ENCODE results near the gene PCBP1.
"Not testable (repeated sequence)": the region's sequence is repeated elsewhere in the genome, so short reads cannot be mapped to it uniquely, and the experiment has no call there.

Gene PCBP1

DNA sequence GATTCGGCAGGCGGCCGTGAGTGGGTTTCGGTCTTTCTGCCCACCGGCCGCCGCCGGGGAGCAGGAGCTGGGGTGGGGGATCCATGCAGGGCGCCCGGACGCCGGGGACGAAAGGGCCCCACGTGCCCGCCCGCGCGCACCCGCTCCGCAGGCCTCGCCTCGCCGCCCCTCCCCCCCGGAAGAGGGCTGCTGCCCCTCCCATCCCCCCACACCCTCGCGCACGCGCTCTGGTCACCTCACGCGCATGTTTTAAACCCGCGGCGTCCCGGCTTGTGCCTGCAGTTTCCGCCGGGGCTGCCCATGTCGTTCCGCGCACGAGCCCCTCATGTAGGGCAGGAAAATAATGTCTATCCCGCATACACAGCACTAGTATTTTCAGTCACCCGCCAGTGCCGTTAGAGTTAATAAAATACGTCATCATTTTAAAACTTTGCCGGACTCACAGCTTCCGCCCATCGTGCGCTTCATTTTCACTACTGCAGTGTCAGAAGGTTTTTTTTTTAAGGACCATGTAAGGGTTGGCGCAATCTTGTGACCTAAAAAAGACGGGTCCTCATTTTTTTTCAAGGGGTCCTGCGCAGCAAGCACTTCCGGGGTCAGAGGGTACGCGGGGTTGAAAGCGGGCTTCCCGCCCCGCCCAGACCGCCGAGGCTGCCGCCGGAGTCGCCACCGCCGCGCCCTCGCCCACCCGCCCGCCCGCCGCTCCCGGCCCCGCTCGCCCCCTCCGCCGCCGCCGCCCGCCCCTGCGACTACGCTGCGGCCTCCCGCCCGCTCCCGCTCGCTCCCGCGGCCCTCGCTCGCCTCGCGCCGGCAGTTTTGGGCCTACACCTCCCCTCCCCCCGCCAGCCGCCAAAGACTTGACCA, at the start of gene PCBP1:
Gene PCBP1, plus strand, starts transcription at position 640 of the 864 bp plus-strand sequence. CDS start 267 bp downstream, outside the sequence.
- no peak for FAIRE-seq
- DNase-seq (ENCODE audit: extremely low spot score, insufficient read length, low read depth) = no peak

DNA sequence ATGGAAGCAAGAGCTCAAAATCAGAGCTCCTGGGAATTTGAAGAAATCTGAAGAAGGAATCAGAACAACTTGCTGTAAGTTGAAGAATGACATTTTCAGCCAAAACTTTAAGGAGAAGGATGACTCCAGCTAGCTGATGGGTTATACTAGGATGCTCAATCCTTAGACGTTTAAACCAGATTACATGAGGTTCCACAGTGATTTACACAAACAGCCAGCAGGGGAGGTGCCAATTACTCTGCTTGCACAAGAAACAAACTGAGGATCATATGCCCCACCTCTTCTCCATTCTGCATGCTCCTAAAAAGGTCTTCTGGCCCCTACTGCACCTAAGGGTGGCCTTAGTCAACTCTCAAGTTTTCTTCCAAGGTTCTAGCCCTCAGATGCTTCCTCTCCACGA, 47.9 kb upstream of the PCBP1 start:
- DNase-seq (ENCODE audit: extremely low spot score, insufficient read length, low read depth) = no peak
- no peak for FAIRE-seq

DNA sequence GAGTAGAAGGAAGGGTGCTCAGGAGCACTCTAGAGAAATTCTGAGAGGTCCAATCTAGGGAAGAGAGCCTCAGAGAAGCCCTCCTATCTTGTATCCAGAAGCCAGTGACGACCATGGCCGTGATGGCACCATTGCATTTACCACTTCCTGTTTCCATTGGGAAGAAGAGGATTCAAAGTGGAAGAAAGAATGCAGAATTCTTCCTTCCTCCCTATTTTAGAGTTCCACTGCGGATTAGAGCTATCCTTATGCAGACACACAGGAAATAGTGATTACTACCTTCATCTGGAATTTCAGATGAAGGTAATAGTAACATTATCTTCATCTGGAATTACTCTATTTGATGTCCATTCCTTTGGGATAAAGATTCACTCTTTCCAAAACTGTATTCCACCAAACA, 45.6 kb upstream of the PCBP1 start:
- DNase-seq (ENCODE audit: extremely low spot score, insufficient read length, low read depth) = no peak
- no peak for FAIRE-seq

DNA sequence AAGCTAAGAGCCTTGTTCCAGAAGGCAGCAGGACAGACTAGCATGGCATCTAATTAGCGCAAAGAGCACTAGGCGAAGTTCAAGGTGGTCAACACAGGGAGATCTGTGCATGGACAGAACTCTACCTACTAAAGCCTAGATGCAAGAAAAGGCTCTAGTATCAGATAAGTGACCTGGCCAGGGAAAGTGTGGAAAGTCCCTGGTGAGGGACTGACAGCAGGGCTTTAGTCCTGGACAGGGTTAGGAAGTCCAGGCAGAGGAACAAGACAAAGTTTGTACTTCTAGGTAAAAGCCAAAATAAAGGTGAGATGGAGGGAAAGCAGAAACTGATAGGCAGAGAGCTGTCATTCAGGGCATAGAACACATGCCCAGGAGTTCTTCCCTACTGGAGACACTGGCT, 45.0 kb upstream of the PCBP1 start:
- FAIRE-seq = no peak
- DNase-seq (ENCODE audit: extremely low spot score, insufficient read length, low read depth) = no peak

DNA sequence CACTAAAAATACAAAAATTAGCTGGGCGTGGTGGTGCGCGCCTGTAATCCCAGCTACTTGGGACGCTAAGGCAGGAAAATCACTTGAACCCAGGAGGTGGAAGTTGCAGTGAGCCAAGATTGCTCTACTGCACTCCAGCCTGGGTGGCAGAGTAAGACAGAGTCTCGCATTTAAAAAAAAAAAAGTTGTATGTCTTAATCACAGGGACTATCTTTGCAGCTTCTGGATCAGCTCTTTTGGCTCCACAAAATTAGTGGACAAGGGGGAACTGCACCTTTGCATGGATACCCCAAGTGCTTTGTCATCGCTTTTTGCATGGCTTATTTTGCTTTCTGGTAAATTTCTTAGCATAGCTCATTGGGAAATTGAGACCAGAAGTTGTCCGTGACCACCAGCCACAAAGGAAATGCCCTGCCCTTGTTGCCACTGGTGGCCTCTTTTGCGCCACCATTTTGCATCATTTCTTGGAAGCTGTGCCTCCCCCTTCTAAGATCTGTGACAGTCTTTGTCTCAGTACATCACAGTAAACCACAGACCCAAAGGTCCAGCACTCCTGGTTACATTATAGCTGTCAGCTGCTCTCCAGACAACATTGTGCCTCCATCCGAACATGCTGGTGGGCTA, 43.9 kb upstream of the PCBP1 start:
- FAIRE-seq = no peak
- no peak for DNase-seq (ENCODE audit: extremely low spot score, insufficient read length, low read depth)

DNA sequence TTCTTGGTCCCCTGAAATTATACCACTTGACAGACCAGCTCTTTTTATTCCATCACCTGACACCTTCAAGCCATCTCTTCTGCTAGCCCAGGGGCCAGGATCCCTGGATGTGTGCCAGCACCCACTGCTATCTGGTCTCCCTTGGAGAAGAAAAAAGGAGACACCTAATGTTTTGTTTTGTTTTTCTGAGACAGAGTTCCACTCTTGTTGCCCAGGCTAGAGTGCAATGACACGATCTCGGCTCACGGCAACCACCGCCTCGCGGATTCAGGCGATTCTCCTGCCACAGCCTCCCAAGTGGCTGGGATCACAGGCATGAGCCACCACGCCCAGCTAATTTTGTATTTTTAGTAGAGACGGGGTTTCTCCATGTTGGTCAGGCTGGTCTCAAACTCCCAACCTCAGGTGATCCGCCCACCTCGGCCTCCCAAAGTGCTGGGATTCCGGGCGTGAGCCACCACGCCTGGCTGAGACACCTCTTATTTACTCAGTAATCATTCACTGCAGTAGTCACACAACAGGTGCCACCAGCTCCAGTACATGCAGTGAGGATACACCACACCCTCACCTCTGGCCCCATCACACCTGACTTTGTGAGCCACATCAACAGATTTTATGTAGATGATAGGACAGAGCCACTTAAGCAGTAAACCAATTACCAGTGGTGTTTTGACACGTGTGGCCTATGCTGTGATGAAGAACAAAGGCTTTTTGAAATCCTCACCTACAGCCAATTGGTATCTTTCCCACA, 42.8 kb upstream of the PCBP1 start:
- DNase-seq (ENCODE audit: extremely low spot score, insufficient read length, low read depth) = no peak
- no peak for FAIRE-seq

DNA sequence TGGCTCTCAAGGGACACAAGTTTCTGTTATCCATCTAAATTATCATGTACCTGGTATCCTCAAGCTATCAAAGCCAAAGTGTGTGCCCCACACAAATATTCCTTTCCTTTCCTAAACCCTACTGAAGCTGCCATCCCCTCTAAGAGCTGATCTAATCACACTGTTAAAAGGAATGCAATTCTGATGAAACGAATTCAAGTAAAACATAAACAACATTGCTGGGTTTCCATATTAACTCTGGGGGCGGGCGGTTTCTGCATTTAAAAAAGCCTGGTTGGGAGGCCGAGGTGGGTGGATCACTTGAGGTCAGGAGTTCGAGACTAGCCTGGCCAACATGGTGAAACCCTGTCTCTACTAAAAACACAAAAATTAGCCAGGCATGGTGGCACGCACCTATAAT, 41.9 kb upstream of the PCBP1 start:
- FAIRE-seq (no peak), DNase-seq (ENCODE audit: extremely low spot score, insufficient read length, low read depth) (no peak)

DNA sequence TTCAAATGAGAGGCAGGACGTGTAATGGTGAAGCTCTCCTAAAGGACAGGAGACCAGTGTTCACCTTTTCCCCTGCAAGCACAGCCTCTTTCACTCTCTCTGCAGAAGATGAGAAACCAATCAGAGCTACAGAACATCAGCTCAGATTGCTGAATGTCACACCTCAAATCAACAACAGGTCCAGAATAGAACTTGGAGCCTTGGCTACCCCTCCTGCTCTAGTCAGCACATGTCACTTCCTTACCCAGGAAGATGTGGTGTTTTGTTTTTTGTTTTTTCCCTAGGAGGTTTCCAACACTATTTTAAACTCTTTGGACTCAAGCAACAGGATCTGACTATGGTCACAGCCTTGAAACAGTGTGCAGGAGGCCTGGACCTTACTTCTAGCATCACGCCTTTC, 41.3 kb upstream of the PCBP1 start:
- no peak for DNase-seq (ENCODE audit: extremely low spot score, insufficient read length, low read depth)
- FAIRE-seq = no peak

DNA sequence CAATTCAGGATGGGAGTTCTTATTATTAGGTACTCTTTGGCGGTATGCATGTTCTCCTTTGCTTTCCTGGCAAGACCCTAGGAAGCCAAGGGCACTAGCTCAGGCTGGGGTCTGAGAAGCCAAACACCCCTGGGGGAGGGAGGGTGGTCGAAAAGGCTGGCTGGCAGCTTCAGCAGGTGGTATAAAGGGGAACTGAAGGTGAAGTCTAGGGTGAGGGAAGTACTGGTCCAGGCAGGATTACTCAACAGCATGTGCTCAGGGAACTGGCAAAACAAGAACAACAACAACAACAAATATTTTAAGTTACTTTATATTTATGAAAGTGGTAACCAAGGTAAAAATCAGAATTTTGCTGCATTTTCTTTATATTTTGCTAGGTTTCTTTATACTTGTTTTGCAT, 40.7 kb upstream of the PCBP1 start:
- DNase-seq (ENCODE audit: extremely low spot score, insufficient read length, low read depth) (no peak), FAIRE-seq (no peak)

DNA sequence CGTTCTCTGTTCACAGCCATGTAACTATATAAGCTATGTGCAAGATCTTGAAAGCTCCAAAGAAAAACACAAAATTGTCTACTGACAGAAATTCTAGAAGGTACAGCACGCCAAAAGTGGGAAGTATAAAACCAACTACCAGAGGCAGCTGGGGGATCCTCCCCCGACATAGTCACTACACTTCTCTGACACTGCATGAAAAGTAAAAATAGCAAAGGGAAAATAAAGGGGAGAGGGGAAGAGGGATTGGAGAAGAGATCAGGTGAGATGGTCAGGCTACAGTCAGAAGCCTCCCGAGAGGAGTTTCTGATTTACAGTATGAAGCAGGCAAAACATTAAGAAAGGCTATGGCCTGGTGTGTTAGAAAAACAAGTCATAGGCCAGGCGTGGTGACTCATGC, 39.8 kb upstream of the PCBP1 start:
- no peak for FAIRE-seq
- no peak for DNase-seq (ENCODE audit: extremely low spot score, insufficient read length, low read depth)

DNA sequence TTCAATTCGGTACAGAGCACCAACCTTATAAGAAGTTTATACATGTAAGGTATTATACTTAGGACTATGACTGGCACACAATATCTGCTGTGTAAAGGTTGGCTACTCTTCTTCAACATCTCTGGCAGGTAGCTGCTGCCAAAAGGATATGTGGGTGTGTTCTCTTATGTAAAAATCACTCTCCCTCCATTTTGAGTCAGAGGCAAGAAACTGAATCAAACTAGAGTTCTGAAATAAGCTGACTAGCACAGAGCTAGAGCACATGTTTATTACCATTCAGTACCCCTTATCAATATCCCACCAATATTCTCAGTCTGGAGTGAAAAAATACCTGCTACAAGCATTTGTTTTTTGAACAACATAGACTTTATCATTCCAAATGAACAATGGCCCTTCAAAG, 38.0 kb upstream of the PCBP1 start:
- no peak for DNase-seq (ENCODE audit: extremely low spot score, insufficient read length, low read depth)
- FAIRE-seq = no peak

DNA sequence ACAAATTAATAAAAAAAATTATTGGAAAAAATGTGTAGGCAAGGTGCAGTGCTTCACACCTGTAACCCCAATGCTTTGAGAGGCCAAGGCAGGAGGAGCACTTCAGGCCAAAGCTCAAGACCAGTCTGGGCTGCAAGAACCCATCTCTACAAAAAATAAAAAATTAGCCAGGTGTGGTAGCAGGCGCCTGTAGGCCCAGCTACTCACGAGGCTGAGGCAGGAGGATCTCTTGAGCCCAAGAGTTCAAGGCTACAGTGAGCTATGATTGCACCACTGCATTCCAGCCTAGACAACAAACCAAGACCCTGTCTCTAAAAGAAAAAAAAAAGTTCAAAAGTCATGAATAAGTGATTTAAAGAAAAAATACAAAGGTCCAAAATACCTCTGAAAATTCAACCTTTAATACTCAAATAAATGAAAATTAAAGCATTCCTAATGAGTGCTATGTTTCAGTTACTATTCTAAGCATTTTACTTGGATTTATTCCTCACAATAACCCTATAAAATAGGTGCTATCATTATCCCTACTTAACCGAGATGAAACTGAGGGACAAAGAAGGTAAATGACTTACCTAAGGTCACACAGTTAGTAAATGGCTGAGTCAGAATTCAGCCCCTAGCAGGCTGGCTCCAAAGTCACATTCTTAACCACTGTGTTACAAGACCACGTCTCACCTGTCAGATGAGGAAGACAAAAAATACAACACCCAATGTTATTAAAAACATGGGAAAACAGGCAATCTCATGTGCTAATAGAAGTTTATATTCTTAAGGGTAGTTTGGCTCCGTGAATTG, 36.4 kb upstream of the PCBP1 start:
- DNase-seq (ENCODE audit: extremely low spot score, insufficient read length, low read depth) = no peak
- no peak for FAIRE-seq

DNA sequence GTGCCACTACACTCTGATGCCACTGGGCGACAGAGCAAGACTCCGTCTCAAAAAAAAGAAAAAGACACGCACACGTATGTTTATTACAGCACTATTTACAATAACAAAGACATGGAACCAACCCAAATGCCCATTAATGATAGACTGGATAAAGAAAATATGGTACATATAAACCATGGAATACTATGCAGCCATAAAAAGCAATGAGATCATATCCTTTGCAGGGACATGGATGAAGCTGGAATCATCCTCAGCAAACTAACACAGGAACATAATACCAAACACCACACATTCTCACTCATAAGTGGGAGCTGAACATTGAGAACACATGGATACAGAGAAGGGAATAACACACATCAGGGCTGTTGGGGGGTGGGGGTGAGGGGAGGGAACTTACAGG, 32.0 kb upstream of the PCBP1 start:
- DNase-seq (ENCODE audit: extremely low spot score, insufficient read length, low read depth); FAIRE-seq: not testable (repeated sequence)

DNA sequence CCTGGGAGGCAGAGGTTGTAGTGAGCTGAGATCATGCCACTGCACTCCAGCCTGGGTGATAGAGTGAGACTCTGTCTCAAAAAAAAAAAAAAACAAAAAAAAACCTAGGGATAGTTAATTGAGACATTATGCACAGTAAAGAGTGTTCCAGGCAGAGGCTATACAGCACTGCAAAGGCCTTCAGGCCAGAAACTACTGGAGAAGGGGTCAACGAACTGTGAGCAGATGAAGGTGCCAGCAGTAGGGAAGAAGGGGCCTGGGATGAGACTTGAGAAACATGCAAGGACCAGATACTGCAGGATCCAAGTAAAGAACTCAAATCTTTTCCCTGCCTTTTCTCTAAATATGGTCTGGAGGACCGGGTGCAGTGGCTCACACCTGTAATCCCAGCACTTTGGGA, 26.0 kb upstream of the PCBP1 start:
- DNase-seq (ENCODE audit: extremely low spot score, insufficient read length, low read depth) = no peak
- no peak for FAIRE-seq

DNA sequence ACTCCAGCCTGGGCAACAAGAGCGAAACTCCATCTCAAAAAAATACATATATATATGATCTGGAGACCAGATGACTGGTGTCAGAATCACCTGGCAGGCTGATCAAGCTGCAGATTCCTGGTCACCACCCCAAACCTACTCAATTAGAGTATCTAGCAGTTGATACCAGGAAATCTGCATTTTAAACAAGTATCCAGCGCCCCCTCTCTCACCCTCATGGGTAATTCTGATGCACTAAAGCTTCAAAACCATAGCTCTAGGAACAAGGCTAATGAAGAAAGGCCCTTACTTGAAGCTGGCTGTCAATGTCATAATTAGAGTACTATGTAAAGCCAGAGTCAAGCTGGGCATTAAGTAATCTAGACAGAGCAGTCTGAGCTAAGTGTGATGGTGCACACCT, 25.0 kb upstream of the PCBP1 start:
- DNase-seq (ENCODE audit: extremely low spot score, insufficient read length, low read depth) (no peak), FAIRE-seq (no peak)

DNA sequence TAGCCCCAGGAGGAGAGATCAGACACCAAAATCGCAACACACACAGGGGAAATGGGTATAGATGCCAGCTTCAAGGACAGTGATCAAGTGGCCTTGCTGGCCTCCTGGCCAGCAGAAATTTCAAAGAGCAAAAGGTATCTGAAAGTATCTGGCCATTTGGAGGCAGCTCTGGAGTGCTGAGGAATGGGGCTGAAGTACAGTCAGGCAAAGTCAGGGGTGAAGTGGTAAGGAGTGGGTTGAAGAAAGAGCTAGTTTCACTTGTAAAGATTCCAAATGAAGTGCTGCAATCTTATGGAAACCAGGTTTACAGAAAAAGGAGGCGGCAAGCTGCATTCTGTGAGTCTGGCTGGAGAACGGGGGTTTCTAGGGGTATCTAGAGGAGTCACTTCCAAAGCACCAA, 19.2 kb upstream of the PCBP1 start:
- FAIRE-seq (no peak), DNase-seq (ENCODE audit: extremely low spot score, insufficient read length, low read depth) (no peak)

DNA sequence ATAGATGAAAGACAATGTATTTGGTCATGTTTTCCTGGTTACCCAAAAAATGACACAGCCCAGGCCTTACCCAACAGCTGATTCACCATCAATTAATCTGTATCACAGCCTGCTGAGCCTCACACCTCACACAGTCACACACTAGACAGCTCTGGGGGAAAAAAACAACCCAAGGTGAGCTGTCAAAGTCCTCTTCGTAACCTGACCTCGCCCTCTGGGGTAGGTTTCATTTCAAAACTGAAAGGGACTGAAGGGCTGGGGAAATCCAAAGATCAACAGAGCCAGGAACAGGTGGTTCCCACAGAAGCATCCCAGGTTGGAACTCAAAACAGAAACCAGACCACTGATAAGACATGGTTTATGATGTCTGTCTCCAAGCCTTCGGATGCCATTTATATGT, 18.2 kb upstream of the PCBP1 start:
- peak; percentile 85 for FAIRE-seq
- no peak for DNase-seq (ENCODE audit: extremely low spot score, insufficient read length, low read depth)

DNA sequence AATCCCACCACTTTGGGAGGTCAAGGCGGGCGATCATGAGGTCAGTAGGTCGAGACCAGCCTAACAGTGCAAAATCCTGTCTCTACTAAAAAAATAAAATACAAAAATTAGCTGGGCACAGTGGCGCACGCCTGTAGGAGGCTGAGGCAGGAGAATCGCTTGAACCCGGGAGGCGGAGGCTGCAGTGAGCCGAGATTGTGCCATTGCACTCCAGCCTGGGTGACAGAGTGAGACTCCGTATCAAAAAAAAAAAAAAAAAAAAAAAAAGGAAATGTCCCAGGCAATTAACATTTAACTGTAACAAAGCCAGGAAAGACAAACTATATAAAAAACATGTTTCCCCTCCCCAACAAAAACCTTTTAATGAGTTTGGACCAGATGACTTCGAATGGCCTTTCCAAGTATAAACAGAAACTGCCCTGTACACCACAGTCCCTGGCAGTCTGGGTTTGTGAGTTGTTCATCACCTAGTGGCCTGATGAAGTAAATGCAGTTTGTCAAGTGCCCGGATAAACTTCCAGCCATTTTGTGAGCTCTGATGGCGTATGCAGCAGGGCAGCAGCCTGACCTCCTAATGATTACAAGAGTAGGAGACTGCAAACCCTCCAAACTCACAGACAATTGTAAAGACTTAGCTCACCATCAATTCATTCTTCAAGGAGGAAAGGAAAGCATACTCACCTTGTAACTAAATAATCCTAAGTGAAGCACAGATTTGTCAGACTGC, 16.6 kb upstream of the PCBP1 start:
- FAIRE-seq (peak; percentile 86), DNase-seq (ENCODE audit: extremely low spot score, insufficient read length, low read depth) (peak; percentile 71)

DNA sequence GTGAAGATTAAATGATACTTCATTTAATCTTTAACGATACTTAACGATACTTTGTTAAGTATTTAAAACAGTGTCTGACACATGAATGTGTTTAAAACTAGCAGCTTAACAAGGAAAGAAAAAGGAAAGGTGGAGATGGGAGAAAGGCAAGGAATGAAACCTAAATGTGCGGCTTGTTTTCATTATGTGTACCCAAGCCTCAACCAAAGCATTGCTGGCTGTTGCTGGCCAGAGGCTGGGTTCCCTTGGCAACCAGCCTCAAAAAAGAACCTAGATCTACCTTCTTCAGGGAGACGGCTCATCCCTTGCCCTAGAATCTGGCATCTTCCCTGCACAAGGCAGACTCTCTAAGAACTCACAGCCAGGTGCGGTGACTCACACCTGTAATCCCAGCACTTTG, 13.8 kb upstream of the PCBP1 start:
- no peak for FAIRE-seq
- no peak for DNase-seq (ENCODE audit: extremely low spot score, insufficient read length, low read depth)

DNA sequence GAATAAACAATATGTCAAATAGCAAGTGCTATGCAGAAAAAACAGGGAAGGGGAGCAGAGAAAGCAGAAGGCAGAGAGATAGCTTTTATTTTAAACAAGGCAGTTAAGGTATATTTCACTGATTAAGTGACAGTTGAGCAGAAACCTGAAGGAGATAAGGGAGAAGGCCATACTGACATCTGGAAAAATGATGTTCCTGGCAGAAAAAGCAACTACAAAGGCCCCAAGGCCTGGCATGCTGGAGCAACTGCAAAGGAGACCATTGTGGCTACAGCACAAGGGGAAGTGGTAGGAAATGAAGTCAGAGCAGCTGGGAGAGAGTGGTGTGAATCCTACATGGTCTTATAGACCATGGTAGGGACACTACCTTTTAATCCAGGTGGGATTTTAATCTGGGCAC, 8.9 kb upstream of the PCBP1 start:
- DNase-seq (ENCODE audit: extremely low spot score, insufficient read length, low read depth) (no peak), FAIRE-seq (no peak)
